HG02970 (cell line): ENCODE results near the gene TMCO4.

ENCODE experiments used
- ATAC-seq: cut with Tn5 transposase; IDR thresholded peaks from one replicate; pipeline ENCODE4 v1.9.1; 2021; ENCODE audit warnings: mild to moderate bottlenecking, moderate library complexity, moderate number of reproducible peaks; ENCODE audit not compliant: unreplicated experiment, low FRiP score

The TMCO4 gene

DNA sequence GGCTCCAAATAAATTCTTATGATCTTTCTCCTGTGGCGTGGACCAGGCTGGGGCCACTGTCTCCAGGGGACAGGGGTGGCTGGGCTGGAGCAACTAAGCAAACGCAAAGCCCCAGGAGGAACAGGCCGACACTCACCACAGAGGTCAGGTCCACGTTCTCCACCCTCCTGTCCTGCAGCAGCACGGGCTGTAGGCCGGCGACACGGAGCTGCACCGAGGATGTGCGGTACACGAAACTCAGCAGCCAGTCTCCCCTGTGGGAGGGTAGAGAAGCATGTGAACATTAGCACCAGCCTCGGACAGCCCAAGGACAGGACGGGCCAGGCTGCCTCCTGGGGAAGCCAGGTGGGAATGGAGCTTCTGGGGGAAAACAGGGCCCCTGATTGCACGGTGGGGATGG lies 105.4 kb downstream of the TMCO4 start:
- no peak for ATAC-seq

DNA sequence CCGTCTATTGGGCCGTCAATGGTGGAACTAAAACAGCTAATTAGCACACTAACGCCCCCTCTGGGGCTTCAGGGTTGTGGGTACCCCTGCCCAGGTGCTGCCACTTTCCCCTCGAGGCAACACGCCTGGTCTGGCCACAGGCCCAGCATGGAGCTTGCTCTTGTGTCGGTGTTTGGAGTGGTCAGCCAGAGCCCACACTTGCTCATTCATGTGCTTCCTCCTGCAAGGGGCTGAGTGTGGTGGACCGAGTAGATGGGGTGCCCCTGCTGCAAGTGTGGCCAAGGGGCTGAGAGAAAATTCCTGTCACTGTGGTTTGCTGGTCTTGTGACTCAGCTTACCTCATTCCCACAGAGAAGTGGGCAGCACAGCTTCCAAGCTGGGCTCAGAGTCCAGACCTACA lies 109.4 kb downstream of the TMCO4 start:
- no peak for ATAC-seq

DNA sequence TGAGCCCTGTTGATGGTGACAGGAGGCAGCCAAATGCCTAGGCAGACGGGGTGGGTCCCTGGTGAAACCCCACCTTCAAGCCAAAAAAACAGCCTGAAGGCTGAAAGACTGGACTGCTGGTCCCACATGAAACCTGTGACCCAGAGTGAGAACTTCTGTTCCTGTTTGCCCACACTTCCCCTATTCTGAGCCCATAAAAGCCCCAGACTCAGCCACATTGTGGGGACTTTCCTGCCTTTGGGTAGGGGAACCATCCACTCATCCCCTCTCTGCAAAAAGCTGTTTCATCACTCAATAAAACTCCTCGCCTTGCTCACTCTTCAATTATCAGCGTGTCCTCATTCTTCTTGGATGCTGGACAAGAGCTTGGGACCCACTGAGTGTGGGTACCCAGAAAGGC lies 109.9 kb downstream of the TMCO4 start:
- ATAC-seq, result no peak

DNA sequence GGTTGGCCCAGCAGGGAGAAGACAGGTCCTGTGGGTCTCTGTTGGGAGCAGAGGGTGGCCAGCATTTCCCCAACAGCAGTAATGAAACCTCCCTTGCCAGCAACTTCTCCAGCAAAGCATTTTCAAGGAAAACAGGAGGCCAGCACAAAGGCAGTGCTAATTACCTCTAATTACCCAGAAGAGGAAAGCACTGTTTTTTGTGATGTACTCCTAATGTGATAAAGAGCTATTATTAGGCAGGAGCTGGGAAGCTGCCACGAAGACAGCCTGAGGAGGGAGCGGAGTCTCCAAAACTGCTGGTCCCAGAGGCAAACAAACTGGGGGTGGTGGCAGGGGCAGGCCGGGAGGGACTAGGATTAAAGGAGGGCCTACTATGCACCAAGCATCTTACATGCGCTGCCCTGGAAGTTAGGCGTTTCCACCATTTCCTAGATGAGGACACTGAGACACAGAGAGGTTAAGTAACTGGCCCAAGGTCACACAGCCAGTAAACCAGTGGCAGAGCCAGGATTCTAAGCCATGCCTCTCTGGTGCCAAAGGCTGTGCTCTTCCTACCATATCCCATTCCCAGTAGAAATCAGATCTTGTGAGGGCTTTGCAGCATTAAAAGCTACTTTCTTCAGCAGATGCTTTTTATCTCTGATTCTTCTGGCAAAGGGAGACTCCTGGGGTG lies 110.5 kb downstream of the TMCO4 start:
- no peak for ATAC-seq

DNA sequence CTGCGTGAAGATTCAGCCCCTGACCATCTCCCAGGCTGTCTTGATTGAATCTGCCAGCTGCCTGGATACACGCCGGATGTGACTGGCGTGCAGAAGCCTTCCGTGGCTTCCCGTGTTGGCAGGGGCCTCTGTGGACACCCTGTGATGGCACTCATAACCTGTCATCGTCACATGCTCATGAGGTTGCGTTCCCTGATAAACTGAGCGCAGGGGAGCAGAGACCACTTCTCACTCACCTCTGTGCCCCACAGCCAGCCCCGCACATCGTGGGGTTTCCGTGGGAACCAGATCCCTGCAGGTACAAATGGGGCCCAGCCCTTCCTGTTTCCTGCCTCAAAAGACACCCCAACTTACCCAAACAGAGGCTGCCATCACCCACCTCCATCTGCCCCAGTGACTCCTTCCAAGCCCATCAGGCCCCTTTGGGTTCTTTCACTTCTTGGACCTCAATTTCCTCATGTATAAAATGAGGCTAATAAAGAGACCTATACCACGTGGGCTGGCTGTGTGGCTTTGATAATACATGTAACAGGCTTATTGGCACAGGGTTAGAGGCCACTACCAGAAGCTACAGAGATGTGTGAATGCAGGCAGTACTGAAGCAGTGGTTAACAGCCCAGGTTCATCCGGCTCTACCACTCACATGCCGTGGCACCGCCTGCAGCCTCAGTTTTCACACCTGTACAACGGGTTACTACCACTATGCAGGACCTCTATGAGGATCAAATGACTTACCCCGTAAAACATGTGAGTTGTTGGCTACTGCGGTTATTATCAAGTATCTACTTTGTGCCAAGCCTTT lies 111.5 kb downstream of the TMCO4 start:
- no peak for ATAC-seq

GRCh38 chr1:19687414-19687813 lies 112.3 kb downstream of the TMCO4 start:
- ATAC-seq, result no peak

DNA sequence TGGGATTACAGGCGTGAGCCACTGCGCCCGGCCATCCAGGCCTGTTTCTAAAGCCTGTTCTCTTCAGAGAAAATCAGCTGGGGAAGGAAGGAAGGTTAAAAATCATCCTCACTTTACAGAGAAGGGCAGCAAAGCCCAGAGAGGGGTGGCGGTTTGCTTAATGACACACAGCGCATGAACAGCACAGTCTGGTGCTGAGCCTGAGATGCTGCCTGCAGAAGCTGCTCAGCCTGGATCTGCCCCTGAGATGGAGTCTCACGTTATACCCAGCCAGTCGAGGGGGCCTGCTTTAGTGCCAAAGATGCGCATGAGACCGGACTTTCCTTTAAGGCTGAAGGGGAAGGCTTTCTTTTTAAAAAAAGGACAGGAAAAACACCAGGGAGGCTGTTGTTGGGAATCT lies 113.7 kb downstream of the TMCO4 start:
- ATAC-seq, result no peak

- ATAC-seq, result no peak
Observed at GRCh38 chr1:19684677-19685076, 115.0 kb downstream of the TMCO4 start.

- ATAC-seq, result no peak
Observed at GRCh38 chr1:19683351-19683750, 116.4 kb downstream of the TMCO4 start.

DNA sequence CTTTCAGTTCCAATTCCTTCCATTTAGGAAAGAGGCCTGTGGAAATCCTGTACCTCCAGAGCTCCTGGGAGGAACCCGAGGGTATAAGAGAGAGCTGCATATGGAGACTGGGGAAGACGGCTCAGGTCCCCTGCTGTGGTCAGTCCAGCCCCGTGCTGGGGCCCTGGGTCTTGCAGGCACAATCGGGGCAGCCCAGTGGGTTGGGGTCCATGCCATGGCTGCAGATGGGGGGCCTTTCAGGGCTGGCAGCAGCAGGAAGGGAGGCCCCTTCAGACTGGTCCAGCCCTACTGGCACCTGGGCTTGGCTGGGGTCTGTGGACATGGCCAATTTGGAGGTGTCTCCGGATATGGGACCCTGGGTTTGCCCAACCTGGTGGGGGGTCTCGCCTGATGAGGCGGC lies 116.8 kb downstream of the TMCO4 start:
- no peak for ATAC-seq

DNA sequence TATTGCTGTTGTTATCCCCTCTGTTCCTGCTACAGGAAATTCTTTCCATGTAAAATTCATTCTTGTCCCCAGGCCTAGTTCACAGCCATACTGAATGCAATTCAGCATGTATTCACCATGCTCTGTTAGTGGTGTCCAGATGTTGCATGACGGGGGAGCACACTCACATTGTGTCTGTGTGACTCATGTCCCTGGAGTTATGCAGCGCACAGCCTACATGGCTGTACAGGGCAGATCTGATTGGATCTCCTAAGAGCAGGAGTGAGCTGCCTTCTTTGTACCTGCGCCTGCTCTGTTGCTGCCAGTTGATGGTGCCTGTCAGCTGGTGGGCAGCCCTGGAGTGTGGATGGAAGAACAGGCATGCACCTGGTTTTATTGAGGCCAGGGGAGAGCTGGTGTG lies 117.5 kb downstream of the TMCO4 start:
- no peak for ATAC-seq

DNA sequence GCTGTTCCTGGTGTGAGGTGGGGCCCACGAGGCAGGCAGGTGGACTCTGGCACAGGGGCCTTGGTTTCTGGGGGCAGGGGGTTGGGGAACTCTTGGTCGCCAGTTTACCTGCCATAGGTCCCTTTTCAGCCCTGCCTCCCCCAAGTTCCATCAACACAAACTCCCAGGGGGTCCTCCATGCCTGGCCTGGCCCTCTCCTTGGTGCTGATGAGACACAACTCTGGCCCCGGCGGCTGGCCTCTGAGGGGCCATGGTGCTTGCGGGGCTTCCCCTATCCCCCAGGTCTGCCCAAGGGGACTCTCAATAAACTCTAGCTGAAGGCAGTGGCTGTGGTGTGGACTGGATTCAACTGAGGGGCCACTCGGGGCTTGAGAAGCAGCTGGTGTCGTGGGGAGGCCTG lies 119.1 kb downstream of the TMCO4 start:
- ATAC-seq, result no peak

- ATAC-seq, result no peak
Observed at GRCh38 chr1:19679691-19680090, 120.0 kb downstream of the TMCO4 start.

DNA sequence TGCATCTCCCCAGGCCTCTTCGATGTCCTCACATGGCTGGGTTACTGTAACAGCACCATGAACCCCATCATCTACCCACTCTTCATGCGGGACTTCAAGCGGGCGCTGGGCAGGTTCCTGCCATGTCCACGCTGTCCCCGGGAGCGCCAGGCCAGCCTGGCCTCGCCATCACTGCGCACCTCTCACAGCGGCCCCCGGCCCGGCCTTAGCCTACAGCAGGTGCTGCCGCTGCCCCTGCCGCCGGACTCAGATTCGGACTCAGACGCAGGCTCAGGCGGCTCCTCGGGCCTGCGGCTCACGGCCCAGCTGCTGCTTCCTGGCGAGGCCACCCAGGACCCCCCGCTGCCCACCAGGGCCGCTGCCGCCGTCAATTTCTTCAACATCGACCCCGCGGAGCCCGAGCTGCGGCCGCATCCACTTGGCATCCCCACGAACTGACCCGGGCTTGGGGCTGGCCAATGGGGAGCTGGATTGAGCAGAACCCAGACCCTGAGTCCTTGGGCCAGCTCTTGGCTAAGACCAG lies 120.7 kb downstream of the TMCO4 start:
- ATAC-seq, result no peak

- ATAC-seq, result no peak
Observed at GRCh38 chr1:19678493-19678892, 121.2 kb downstream of the TMCO4 start.

DNA sequence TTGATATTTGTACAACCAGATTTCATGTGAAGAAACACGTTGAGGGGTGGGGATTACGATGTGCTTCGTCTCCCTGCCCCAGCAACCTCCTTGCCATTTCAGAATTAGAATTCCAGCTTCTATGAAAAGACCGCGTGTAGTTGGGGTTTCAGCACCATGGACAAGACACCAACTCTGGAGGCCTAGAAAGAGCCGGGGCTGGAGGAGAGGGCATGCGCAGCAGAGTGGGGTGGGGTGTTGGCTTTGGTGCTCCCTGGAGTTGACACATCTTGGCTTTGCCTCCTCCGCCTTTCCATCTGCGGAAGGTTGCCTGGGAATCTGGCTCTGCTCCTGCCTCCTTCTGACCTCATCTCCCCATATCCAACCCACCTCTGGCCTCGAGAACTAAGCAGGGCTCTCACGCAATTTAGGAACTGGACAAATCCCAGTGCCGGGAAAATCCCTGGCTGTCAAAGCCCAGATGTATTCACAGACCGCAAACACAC lies 123.2 kb downstream of the TMCO4 start:
- no peak for ATAC-seq

GRCh38 chr1:19675797-19676196 lies 123.9 kb downstream of the TMCO4 start:
- no peak for ATAC-seq

GRCh38 chr1:19672237-19672636 lies 127.5 kb downstream of the TMCO4 start:
- ATAC-seq, result no peak

- ATAC-seq, result no peak
Observed at GRCh38 chr1:19670787-19671186, 128.9 kb downstream of the TMCO4 start.

- ATAC-seq, result no peak
Observed at GRCh38 chr1:19668888-19669287, 130.8 kb downstream of the TMCO4 start.

DNA sequence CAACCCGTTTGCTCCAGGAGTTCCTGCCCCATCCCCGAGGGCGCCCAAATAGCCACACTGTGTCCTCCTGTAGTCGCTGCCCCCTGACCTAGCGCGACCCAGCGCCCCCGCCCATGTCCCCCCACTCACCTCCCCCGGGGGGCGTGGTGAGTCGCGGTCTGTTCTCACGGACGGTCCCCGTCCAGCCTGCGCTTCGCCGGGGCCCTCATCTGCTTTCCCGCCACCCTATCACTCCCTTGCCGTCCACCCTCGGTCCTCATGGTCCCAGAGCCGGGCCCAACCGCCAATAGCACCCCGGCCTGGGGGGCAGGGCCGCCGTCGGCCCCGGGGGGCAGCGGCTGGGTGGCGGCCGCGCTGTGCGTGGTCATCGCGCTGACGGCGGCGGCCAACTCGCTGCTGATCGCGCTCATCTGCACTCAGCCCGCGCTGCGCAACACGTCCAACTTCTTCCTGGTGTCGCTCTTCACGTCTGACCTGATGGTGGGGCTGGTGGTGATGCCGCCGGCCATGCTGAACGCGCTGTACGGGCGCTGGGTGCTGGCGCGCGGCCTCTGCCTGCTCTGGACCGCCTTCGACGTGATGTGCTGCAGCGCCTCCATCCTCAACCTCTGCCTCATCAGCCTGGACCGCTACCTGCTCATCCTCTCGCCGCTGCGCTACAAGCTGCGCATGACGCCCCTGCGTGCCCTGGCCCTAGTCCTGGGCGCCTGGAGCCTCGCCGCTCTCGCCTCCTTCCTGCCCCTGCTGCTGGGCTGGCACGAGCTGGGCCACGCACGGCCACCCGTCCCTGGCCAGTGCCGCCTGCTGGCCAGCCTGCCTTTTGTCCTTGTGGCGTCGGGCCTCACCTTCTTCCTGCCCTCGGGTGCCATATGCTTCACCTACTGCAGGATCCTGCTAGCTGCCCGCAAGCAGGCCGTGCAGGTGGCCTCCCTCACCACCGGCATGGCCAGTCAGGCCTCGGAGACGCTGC lies 133.9 kb downstream of the TMCO4 start:
- no peak for ATAC-seq
